GM18526 (cell line): ENCODE data around the gene CACNG6.

Experiments used
- POLR2A ChIP-seq: IDR thresholded peaks from 3 replicates; pipeline ENCODE4 v1.6.1; 2011; ENCODE audit not compliant: insufficient read length; ENCODE audit errors: extremely low read depth

The CACNG6 gene

DNA sequence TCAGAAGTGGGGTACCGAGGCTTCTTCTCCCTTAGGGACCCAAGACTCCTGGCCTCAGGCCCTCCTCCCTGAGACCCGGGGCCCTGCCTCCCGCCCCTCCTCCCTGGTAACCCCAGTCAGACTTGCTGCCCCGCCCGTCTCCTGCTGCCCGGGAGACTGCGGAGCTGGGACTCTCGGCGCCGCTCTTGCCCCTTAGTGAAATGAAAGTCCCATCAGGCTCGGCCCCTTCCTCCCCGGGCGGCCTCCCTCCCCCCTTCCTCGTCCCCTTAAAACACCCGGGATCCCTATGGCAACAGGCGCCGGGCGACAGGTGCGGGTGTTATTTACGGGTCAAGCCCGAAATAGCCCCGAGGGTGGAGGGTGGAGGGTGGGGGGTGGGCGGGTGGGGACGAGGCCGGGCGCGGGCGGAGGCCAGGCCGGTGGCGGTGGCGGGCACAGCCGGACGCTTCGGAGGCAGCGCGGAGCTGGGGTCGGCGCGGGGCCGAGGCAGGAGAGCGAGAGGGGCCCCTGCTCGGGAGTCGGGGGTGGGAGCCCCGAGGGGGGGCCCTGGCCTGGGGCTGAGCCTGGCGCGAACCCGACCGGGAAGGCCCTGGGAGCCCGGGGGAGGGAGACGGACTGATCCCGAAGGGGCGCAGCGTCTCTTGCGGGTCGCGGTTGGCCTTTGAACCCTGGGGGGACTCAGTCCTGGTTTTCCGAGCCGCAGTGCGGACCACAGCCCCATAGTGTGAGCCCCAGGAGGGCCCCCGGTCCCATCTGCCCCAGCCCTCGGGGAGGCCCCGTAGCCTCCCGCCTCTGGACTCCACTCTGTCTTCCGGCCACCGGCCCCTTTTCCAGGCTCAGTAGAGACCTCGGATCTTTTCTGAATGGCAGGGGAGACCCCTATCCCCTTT is at the start of gene CACNG6:
CACNG6 (plus strand) TSS at position 414 of the 890 bp plus-strand sequence. CDS start 1,241 bp downstream, outside the sequence.
- no peak for TF ChIP-seq POLR2A

DNA sequence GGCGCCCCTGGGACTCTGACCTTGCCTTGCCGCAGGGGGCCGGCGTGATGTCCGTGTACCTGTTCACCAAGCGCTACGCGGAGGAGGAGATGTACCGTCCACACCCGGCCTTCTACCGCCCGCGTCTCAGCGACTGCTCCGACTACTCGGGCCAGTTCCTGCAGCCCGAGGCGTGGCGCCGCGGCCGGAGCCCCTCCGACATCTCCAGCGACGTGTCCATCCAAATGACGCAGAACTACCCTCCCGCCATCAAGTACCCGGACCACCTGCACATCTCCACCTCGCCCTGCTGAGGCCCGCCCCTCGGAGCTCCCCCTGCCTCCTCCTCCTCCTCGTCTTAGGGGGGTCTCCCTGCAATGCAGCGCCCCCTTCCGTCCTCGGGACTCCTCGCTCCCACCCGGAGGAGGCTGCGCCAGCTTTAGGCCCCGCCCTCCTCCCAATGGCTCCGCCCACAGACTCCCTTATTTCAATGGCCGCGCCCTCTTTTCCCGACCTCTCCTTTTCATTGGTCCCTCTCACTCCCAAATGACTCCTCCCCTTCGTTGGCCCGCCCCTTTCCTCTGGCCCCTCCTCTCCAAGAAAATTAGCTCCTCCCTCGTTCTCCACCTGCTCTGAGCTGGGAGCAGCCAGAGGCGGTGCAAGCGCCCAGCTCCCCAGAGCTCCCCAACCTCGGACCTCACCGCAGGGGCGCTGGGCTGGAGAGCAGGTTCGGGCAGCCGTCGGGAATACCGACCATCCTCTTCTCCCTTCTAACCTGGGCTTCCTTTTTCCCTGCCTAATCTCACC is 49.2 kb upstream of the CACNG6 start:
- no peak for TF ChIP-seq POLR2A

- TF ChIP-seq POLR2A, result no peak
Observed at GRCh38 chr19:53944416-53944815, 47.0 kb upstream of the CACNG6 start.

GRCh38 chr19:53944933-53945332 is 46.5 kb upstream of the CACNG6 start:
- no peak for TF ChIP-seq POLR2A

DNA sequence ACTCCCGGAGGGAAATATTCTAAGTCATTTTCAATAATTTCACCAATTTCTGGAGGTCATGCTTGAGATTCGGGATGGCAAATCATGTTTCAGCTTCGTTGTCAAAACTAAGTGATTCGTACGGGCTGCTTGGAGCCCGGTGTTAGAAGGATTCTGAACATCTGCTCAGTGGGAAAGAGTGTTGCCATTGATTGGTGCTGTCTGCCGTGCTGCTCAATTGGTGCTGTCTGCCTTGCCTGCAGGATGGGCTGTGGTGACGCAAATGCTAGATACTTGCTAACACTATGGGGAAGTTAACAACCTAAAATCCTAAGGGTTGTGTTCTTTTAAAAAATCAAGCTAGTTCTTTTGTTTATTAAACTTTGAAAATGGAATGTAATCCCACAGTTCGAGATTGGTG is 46.0 kb upstream of the CACNG6 start:
- no peak for TF ChIP-seq POLR2A

GRCh38 chr19:53945998-53946397 is 45.4 kb upstream of the CACNG6 start:
- no peak for TF ChIP-seq POLR2A

GRCh38 chr19:53947624-53948023 is 43.8 kb upstream of the CACNG6 start:
- TF ChIP-seq POLR2A, result no peak

DNA sequence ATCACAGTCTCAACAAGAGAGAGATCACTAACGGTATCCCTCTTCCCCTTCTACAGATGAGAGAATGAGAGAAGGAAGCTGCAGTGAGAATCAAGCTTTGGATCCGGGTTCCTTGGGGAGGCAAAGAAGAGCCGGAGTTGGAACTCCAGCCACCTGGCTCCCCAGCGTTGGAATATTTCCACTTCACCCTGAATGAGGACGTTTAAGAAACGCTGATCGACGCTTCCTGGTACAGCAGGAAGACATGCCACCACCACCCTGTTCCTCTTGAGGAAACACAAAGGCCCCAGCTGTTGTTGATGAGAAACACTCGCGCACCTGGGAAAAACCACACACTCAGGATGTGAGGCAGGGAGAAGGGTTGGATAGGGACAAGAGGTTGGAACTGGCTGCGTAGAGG is 40.0 kb upstream of the CACNG6 start:
- TF ChIP-seq POLR2A, result no peak

GRCh38 chr19:53951947-53952346 is 39.5 kb upstream of the CACNG6 start:
- no peak for TF ChIP-seq POLR2A

DNA sequence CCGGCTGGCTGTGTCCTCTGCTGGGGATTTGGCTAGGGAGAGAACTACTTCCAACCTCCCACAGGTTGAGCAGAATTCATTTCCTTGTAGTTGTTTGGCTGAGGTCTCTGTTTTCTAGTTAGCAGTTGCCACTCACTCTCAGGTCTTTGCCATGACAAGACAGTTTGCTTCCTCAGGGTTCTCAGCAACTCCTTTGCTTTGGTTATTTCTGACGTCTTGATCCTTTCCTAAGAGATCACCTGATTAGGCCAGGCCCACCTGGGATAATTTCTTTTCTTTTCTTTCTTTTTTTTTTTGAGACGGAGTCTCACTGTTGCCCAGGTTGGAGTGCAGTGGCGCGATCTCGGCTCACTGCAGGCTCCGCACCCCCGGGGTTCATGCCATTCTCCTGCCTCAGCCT is 38.1 kb upstream of the CACNG6 start:
- TF ChIP-seq POLR2A, result no peak

DNA sequence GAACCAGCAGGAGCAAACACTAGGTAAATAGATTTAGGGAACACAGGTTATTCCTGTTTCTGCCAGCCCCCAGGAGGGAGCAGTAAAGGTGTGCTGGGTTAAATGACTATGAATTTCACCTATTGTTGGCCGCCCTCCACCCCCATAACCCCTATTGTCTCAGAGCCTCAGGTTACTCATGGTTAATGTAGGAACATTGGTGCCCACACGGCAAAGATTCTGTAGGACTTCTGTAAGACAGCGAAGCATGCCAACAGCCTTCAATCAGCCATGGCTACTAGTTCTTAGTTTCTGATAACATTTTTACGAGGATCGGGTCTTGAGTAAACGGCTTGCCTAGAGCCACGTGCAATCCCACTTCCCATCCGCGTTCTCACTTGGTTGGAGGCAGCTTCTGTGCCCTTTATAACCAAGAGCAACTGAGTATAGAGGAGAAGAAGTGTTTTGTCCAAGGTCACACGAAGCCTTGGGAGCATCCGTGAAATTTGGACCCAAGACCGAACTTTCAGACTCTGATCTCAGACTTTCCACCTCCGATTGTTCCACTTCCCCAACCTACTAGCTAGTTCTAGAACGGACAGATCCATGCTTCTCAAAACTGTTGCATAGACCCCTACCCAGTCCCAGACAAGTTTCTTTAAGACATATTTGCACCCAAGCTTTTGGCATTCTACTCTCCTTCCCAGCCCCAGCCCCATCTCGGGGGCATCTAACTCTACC is 33.8 kb upstream of the CACNG6 start:
- TF ChIP-seq POLR2A, result no peak

DNA sequence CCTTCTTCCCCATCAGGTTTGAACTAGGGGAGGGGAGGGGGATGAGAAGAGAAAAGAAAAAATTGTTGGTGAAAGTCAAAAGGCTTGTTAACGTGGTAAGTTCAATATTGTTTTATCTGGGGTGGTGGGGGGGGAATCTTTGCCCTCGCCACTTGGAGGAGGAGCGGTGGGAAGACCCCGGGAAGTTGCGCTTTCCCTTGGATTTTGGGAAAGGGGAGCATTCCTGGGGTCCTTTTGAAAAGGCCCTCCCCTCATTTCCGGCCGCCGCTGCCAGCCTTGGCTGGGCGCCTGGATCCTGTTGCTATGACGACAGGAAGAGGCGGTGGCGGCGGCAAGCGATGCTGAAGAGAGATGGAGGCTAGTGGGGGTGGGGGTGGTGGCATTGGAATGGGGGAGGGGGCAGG is 33.3 kb upstream of the CACNG6 start:
- no peak for TF ChIP-seq POLR2A

DNA sequence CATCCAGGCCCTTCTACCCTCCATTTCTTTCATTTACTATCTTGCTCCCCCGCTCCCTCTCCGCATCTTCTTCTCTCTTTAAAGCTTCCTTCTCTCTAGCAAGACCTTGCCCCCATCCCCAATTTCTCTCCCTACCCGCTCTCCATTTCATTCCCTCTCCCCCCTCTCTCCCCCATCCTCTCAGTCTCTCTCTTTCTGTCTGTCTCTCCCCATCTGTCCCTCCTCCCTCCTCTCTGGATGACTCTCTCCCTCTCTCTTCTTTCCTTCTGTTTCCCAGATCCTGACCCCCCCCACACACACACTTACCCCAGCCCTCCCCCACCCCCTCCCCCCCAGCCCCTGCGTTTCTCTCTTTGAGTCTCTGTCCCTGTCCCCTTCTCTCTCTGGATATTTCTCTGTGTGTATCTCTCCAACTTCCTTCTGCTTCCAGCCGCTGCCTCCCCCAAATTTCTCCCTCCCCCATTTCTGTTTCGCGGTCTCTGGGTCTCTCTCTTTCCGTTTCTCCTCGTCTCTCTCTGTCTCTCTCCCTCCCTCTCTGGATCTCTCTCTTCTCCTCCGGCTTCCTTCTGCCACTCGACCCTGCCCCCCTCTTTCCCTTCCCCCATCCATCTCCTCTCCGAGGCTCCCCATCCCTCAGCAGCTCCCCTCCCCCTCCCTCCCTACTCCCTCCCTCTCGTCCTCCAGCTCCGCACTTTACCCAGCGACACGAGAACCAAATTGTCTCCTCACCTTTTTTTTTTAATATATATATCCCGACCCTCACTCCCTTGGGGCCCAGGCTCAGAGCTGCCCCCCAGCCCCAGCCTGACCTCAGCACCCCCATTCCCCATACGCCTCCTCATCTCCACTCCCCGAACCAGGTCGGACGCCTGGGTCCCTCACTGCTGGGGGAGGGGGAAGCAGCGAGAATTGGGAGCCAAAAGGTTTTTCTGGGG is 32.3 kb upstream of the CACNG6 start:
- no peak for TF ChIP-seq POLR2A

- no peak for TF ChIP-seq POLR2A
Observed at GRCh38 chr19:53960187-53960586, 31.2 kb upstream of the CACNG6 start.
